HG03108 (cell line): Measurements from ENCODE around the gene PTGER2.

ENCODE experiments used
- ATAC-seq: cut with Tn5 transposase; IDR thresholded peaks from one replicate; pipeline ENCODE4 v1.9.1; 2021; ENCODE audit warnings: moderate library complexity; ENCODE audit not compliant: unreplicated experiment

PTGER2 gene

DNA sequence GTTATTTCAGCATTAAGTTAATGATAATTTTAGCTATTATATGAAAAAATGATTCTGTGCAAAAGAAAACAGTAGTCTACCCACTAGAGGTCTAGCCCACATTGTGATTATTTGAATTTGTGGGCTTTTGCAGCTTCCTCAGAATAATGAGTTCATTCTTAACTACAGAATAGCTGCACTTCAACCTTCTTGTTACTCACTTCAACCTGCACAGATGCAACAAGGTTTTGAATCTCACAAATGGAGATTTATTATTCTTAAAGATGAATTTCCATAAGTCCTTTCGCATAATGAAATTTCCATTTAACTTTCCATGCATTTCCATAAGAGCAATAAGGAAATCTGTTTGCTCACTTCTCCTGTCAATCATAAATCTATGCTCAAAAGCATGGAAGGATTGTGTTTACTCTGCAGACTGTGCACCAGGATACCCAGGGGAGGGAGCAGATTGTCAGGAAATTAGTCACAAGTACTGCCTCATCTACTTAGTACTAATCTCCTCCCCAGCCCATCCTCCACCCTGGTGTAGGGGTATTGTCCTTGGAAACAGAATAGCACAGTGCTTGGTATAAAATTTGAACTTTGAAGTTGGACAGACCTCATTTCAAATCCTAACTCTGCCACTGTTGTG lies 24.1 kb downstream of the PTGER2 start:
- ATAC-seq = no peak

DNA sequence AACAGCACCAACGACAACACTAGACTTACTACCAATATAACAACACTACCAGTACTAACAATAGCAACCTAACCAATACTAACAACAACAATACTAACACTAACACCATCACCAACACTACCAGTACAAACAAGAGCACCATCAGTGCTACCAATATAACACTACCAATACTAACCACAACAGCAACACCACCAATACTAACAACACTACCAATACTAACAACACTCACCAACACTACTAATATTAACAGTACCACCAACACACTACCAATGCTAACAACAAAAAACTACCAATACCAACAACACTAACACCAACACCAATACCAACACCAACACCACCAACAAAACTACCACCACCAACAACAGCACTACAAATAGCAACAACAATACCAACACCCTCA lies 25.1 kb downstream of the PTGER2 start:
- ATAC-seq = no peak

GRCh38 chr14:52342849-52343596 lies 28.9 kb downstream of the PTGER2 start:
- ATAC-seq = no peak

- no peak for ATAC-seq
Measured at GRCh38 chr14:52346778-52347177, 32.7 kb downstream of the PTGER2 start.

DNA sequence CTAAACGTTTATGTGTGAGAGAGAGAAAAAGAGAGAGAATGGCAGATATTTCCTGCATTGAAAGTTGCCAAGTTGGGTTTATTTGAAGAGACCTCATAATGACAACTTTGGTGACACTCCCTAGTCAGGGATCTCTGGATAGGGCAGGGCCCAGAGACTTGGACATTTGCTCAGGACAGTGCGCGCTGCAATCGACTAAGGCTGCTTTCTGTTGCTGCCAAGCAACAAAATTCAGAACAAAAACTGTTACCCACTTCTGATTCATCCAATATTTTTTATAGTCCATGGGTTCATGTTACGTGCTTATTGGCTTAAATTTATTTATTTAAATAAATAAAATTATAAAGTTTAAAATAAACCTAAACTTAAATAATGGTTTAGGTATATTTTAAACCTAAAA lies 34.2 kb downstream of the PTGER2 start:
- ATAC-seq = no peak

- ATAC-seq = no peak
Measured at GRCh38 chr14:52348776-52349175, 34.7 kb downstream of the PTGER2 start.

GRCh38 chr14:52349731-52350130 lies 35.6 kb downstream of the PTGER2 start:
- ATAC-seq = no peak

- no peak for ATAC-seq
Measured at GRCh38 chr14:52350445-52350844, 36.3 kb downstream of the PTGER2 start.

DNA sequence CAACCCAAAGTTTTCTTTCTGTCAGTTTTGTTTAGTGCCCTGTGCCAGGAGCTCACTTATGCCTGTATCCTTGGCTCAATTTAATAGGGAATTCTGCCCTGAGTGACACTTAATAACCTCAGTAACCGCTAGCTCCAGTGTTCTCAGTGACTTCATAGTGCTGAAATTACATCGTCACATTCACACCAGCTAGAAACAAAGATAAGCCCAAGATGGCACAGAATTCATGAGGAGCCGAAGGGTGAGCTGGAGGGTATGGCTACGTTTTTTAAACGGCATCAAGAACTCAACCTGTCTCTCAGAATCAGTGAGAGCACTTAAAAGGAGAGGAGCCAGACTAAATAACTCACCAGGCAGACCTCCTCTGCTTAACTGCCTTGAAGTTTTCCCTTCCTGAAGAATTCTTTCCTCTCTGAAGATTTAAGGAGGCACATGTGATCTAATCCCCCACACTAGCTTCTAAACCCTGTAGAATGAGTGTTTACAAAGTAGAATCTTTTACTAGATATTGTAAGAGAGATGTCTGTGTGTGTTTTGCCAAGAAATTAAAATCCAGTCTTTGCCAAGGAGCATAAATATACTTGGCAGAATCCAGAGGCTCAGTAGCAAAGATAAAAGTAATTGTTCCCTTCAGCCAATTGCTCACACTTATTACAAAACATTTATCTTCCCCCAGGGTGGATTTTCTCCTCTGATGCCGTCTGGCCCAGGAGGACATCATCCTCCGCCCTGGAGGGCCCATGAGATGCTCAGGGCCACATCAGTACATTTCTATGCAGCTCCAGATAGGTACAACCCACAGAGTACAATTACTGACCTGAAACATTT lies 37.3 kb downstream of the PTGER2 start:
- peak; percentile 17 for ATAC-seq

- peak; percentile 60 for ATAC-seq
Measured at GRCh38 chr14:52352061-52352491, 38.0 kb downstream of the PTGER2 start.

DNA sequence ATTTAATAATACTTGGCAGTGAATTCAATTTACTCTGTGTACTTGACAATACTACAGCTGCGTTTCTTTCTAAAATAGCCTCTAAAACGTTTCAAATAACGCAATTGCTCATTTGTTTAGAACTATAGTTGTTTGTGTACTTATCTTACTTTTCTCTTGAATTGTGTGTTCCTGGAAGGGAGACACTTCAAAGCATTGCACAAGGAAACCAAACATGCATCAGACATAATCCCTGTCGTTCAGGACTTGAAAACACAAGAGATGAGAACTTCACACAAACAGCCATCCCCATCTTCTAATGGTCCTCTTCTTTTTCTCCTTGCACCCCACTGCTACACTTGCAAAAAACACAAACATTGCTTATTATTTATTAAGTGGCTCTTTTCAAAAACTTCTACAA lies 38.5 kb downstream of the PTGER2 start:
- no peak for ATAC-seq

DNA sequence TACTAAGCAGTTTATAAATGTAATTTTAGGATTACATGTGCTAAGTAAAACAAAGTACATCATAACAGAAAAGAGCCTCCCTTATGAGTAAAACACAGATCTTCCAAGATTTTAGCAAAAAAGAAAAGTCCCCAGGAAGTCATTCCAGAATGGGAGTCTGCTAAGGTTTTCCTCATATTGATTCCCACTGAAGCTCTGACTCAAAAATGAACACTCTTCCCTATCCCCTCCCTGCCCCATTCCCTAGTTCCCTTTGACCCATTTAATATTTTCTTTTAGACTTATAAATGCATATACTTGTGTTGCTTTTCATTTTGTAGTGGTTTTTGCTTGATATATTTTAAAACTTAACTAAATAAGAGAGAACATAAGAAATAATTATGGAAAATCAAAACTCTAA lies 40.1 kb downstream of the PTGER2 start:
- no peak for ATAC-seq

DNA sequence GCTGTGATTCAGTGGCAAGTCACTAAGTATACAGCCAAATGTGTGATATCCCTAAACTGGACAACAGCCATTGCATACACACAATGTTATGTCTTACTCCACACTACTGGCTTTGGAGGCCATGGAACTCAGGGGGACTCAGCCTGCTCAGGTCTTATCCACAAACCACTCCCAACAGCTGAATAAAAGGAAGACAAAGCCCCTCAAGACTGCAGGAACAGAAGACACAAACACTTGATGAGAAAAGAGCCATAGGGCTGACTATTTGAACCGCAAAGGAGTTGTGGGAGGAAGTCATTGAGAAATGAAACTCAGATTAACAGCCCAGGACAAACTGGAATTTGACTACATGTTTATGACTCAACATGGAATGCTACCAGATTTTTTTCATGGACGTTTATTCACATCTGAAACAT lies 40.9 kb downstream of the PTGER2 start:
- no peak for ATAC-seq

GRCh38 chr14:52355526-52355925 lies 41.4 kb downstream of the PTGER2 start:
- no peak for ATAC-seq

DNA sequence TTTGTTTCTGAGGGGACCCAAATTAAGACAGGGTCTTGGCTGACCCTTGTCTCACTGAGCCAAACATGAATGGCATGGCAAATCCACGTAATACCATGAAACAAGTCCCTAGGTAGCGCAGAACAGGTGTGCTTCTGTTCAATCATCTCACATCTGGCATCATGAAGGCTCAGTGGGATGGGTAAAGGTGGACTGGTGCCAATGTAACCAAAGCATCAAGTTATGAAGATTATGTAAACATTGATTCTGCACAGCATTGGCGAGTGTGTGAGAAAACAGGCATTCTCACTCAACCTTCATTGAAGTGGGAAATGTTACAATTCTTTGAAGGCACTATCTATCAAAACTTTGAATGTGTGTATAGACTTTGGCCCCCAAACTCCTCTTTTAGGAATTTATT lies 41.9 kb downstream of the PTGER2 start:
- ATAC-seq = no peak

DNA sequence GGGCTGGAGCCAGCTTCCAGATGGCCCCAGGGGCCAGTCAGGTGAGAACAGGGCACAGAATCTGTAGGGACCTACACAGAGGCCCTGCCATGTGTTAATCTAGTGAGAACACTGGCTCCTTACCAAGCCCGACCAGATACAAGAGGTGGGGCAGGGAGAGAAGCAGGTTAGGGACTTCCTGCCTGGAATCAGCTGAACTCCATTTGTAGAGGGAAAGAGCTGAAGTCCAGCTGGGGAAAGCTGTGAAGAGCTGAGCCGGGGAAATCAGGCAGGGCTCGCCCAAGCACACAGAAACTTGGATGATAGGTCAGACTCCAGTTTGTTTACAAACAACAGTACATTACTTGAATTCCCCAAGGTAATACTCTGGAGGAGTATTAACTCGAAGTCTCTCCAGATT lies 46.7 kb downstream of the PTGER2 start:
- no peak for ATAC-seq

GRCh38 chr14:52363041-52363704 lies 49.1 kb downstream of the PTGER2 start:
- ATAC-seq = no peak

- no peak for ATAC-seq
Measured at GRCh38 chr14:52363961-52364360, 49.8 kb downstream of the PTGER2 start.

DNA sequence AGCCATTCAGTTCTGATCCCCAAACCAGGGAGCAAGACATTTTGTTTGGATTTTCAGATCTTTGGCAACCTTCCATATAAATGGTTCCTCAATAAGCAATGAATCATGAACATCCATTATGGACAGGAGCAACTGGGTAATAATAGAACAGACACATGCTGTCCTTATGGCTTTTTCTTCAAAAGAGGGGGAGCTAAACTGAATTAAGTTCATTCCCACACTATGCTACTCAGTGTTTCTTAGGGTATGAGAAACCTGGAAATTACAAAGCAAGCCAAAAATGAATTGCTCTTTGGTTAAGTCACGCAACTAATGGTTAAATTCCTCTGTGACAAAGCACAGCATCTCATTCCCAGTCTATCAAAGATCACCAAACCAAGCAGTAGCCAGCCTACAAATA lies 51.0 kb downstream of the PTGER2 start:
- ATAC-seq = no peak

GRCh38 chr14:52366796-52367315 lies 52.7 kb downstream of the PTGER2 start:
- ATAC-seq = no peak

DNA sequence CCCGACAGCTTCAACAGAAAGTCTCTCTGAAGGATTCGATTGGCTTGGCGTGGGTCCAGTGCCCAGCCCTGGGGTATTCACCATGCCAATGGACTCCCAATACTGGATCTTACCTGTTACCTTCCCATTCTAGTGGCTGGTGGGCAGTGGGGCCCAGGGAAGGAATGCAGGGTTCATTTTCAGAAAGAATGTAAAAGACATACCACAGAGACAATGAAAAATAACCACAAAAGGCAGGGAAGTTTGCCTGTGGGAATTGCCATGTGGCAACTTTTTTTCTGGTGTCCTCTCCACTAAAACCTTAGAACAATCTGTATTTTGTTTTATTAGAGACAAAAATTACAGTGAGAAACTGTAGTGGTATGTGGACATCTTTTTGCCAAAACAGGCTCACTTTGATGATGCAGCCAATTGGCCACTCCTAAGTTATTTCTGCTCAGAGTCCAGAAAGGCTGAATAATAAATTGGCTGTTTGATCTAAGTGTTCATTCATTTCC lies 55.2 kb downstream of the PTGER2 start:
- no peak for ATAC-seq
